GM12872 (cell line): ENCODE data around the gene DNAH14.

Source experiments
- CTCF ChIP-seq: IDR thresholded peaks from 3 replicates; pipeline ENCODE4 v1.5.1; 2011; ENCODE audit warnings: low read depth, mild to moderate bottlenecking, low read length, moderate library complexity; ENCODE audit not compliant: insufficient read depth

Gene DNAH14

GRCh38 chr1:225224287-225224686 is 294.8 kb downstream of the DNAH14 start:
- TF ChIP-seq CTCF = no peak

GRCh38 chr1:225225681-225226080 is 296.2 kb downstream of the DNAH14 start:
- TF ChIP-seq CTCF = no peak

- TF ChIP-seq CTCF = no peak
Measured at GRCh38 chr1:225228871-225229303, 299.4 kb downstream of the DNAH14 start.

GRCh38 chr1:225230483-225230882 is 301.0 kb downstream of the DNAH14 start:
- TF ChIP-seq CTCF = no peak

- TF ChIP-seq CTCF = no peak
Measured at GRCh38 chr1:225242611-225243010, 313.1 kb downstream of the DNAH14 start.

GRCh38 chr1:225250432-225250831 is 321.0 kb downstream of the DNAH14 start:
- no peak for TF ChIP-seq CTCF

GRCh38 chr1:225253173-225253572 is 323.7 kb downstream of the DNAH14 start:
- peak; percentile 7; the same call in 1 of the 3 replicates for TF ChIP-seq CTCF

- TF ChIP-seq CTCF = no peak
Measured at GRCh38 chr1:225253784-225254183, 324.3 kb downstream of the DNAH14 start.
